CD4-positive, alpha-beta memory T cell (primary cell): Measurements from ENCODE around the gene MED15. TPM values are rescaled to one million over a fixed set of nuclear protein-coding genes. Genes with fewer than 3 reads are reported as not detected.
"Not testable (repeated sequence)": the region's sequence is repeated elsewhere in the genome, so short reads cannot be mapped to it uniquely, and the experiment has no call there.

Experiments
- CTCF ChIA-PET: fragments of 350-600 bp; sonication (Branson Sonifier 250); formaldehyde crosslinking; loops from one replicate; lab custom pipeline; 2021; ENCODE audit warnings: inconsistent platforms; ENCODE audit not compliant: partially characterized antibody; lab: Charles Lee
- POLR2A ChIA-PET: fragments of 350-600 bp; sonication (Branson Sonifier 250); formaldehyde crosslinking; loops from one replicate; lab custom pipeline; 2021; ENCODE audit not compliant: partially characterized antibody; lab: Charles Lee
- DNase-seq, 5 donors: peaks; one replicate each; pipeline versions ENCODE4 v3.0.0 to v3.0.0-alpha.2; 2020 to 2022; ENCODE audit warnings: mixed read lengths in 1 of 5
- H3K27ac ChIP-seq: one replicate; pipeline ENCODE4 v1.7.0; 2013; ENCODE audit warnings: low read depth, low read length
- H3K27me3 ChIP-seq: 2 replicates; pipeline ENCODE4 v1.7.0; 2013; ENCODE audit warnings: mild to moderate bottlenecking, low read length, moderate library complexity; ENCODE audit not compliant: insufficient read depth
- H3K36me3 ChIP-seq: 2 replicates; pipeline ENCODE4 v1.7.0; 2013; ENCODE audit warnings: mild to moderate bottlenecking, low read length, moderate library complexity; ENCODE audit not compliant: insufficient read depth
- H3K4me1 ChIP-seq: 2 replicates; pipeline ENCODE4 v1.7.0; 2013; ENCODE audit warnings: mild to moderate bottlenecking, low read length, moderate library complexity; ENCODE audit not compliant: insufficient read depth
- H3K4me3 ChIP-seq, 2 donors: one replicate each; pipeline ENCODE4 v1.7.0; 2013; ENCODE audit warnings: low read length in 2 of 2, mild to moderate bottlenecking in 1 of 2
- H3K9me3 ChIP-seq, 2 donors: one replicate each; pipeline ENCODE4 v1.7.0; 2013; ENCODE audit warnings: low read length in 2 of 2, control low read depth in 1 of 2; ENCODE audit not compliant: control insufficient read depth in 1 of 2
- H3K27ac Mint-ChIP-seq, 7 donors: one replicate each; pipeline ENCODE4 v1.8.0; 2020 to 2021; ENCODE audit warnings: mixed read lengths in 7 of 7, mild to moderate bottlenecking in 6 of 7, inconsistent platforms in 3 of 7, moderate library complexity in 3 of 7
- H3K27me3 Mint-ChIP-seq, 2 donors: one replicate each; pipeline ENCODE4 v1.8.0; 2020 to 2021; ENCODE audit warnings: mixed read lengths in 2 of 2
- H3K36me3 Mint-ChIP-seq, 2 donors: one replicate each; pipeline ENCODE4 v1.8.0; 2020 to 2021; ENCODE audit warnings: mixed read lengths in 2 of 2, inconsistent platforms in 1 of 2, mild to moderate bottlenecking in 1 of 2
- H3K4me1 Mint-ChIP-seq, 4 donors: one replicate each; pipeline ENCODE4 v1.8.0; 2020 to 2021; ENCODE audit warnings: mixed read lengths in 4 of 4, mild to moderate bottlenecking in 1 of 4
- H3K4me3 Mint-ChIP-seq, 8 donors: one replicate each; pipeline ENCODE4 v1.8.0; 2020 to 2021; ENCODE audit warnings: mixed read lengths in 8 of 8, mild to moderate bottlenecking in 7 of 8, moderate library complexity in 6 of 8, inconsistent platforms in 3 of 8
- H3K9me3 Mint-ChIP-seq, 8 donors: one replicate each; pipeline ENCODE4 v1.8.0; 2020 to 2021; ENCODE audit warnings: mixed read lengths in 8 of 8, mild to moderate bottlenecking in 5 of 8, inconsistent platforms in 3 of 8, moderate library complexity in 1 of 8
- intact Hi-C: fragments of 100-400 bp; cut with micrococcal nuclease; formaldehyde crosslinking; loops from one replicate; pipeline ENCODE4 v1.15.1; 2023
- polyA plus RNA-seq, 2 donors: library from polyadenylated mRNA; unstranded; fragments of 300-500 nt; fragmentation: Illumina TruSeq; gene quantifications; one replicate each; pipeline ENCODE4 v1.2.3, GENCODE V29; 2021
- total RNA-seq, 2 experiments: library from RNA; stranded (reverse); gene quantifications; one replicate each; pipeline ENCODE4 v1.2.3, GENCODE V29; 2021

MED15 gene
- total and polyA plus RNA-seq, 4 experiments from 2014 or later: 15.6 to 237 (median 156) TPM

- Histone ChIP-seq H3K27me3 (no peaks in the 10 kb centered on the region), H3K27ac (peak overlapping the region; percentile 65), H3K4me3 (peak overlapping the region in 1 of 2 donors; percentile 54), H3K36me3 (no peaks in the 10 kb centered on the region), H3K4me1 (peaks cover 64% of the 10 kb centered on the region), H3K9me3 (no peaks in the 10 kb centered on the region)
- H3K4me3 Mint-ChIP-seq: peak overlapping the region; percentile 41 to 84 (median 79)
- H3K9me3 Mint-ChIP-seq: peaks cover 0 to 5% (median 0%) of the 10 kb centered on the region in 8 donors
- ChIA-PET POLR2A (interaction anchor here (0.6 to 3.8 kb wide), 36 partner anchors 7 to 444 kb away, joined by 3 to 93 read pairs (median 6); partner anchors contain the start of genes DGCR6L, KLHL22, MED15 and TANGO2), CTCF (interaction anchor here (0.6 to 4.4 kb wide), 16 partner anchors 10 to 108 kb away, joined by 3 to 33 read pairs (median 6); partner anchors contain the start of genes KLHL22 and MED15)
- peaks cover 48 to 78% (median 61%) of the 10 kb centered on the region in 4 donors for H3K4me1 Mint-ChIP-seq
- peaks cover 23 to 24% of the 10 kb centered on the region in 2 donors for H3K36me3 Mint-ChIP-seq
- H3K27me3 Mint-ChIP-seq: no peaks in the 10 kb centered on the region
- H3K27ac Mint-ChIP-seq: peak overlapping the region; percentile 94 to 99 (median 97)
- DNase-seq: peak; percentile 72 to 85 (median 81)
- intact Hi-C loops: loop anchor here (1.0 kb wide), 3 partner anchors 10 to 105 kb away; no protein-coding TSS in a partner anchor
Observed at GRCh38 chr22:20464096-20464614, 43.3 kb upstream of the MED15 start.

GRCh38 chr22:20464912-20465758 lies 42.3 kb upstream of the MED15 start:
- Histone ChIP-seq H3K36me3 (no peaks in the 10 kb centered on the region), H3K9me3 (no peaks in the 10 kb centered on the region), H3K27me3 (no peaks in the 10 kb centered on the region), H3K4me3 (peak overlapping the region in 1 of 2 donors; percentile 54), H3K4me1 (peaks cover 63% of the 10 kb centered on the region), H3K27ac (peak overlapping the region; percentile 65)
- ChIA-PET POLR2A (interaction anchor here (0.6 to 3.8 kb wide), 22 partner anchors 10 to 236 kb away, joined by 3 to 93 read pairs (median 12); partner anchors contain the start of genes DGCR6L, KLHL22, MED15 and ZNF74), CTCF (interaction anchor here (0.6 to 4.4 kb wide), 11 partner anchors 11 to 107 kb away, joined by 3 to 33 read pairs (median 8); partner anchors contain the start of gene KLHL22)
- Mint-ChIP-seq H3K4me3 (peak overlapping the region; percentile 70 to 89 (median 80)), H3K36me3 (peaks cover 21 to 24% of the 10 kb centered on the region in 2 donors), H3K27ac (peak overlapping the region; percentile 94 to 99 (median 97)), H3K4me1 (peaks cover 49 to 76% (median 60%) of the 10 kb centered on the region in 4 donors), H3K27me3 (no peaks in the 10 kb centered on the region), H3K9me3 (peaks cover 0 to 5% (median 0%) of the 10 kb centered on the region in 8 donors)
- no peak for DNase-seq
- intact Hi-C loops: loop anchor here (1.0 kb wide), 3 partner anchors 9 to 104 kb away; no protein-coding TSS in a partner anchor

GRCh38 chr22:20465759-20466077 lies 41.7 kb upstream of the MED15 start:
- no peaks in the 10 kb centered on the region for H3K27me3 Mint-ChIP-seq
- intact Hi-C loops: no loop called here
- H3K4me3 Mint-ChIP-seq: peak overlapping the region; percentile 70 to 89 (median 78)
- ChIA-PET POLR2A (interaction anchor here (2.7 to 3.8 kb wide), 4 partner anchors 10 to 84 kb away, joined by 14 to 93 read pairs (median 37); partner anchors contain the start of gene KLHL22), CTCF (interaction anchor here (3.3 to 4.4 kb wide), 4 partner anchors 11 to 103 kb away, joined by 27 to 33 read pairs (median 32); partner anchors contain the start of gene KLHL22)
- H3K27ac Mint-ChIP-seq: peak overlapping the region; percentile 94 to 98 (median 97)
- H3K4me1 Mint-ChIP-seq: peaks cover 50 to 79% (median 61%) of the 10 kb centered on the region in 4 donors
- Histone ChIP-seq H3K27ac (peak overlapping the region; percentile 65), H3K9me3 (no peaks in the 10 kb centered on the region), H3K27me3 (no peaks in the 10 kb centered on the region), H3K4me1 (peaks cover 63% of the 10 kb centered on the region), H3K36me3 (no peaks in the 10 kb centered on the region), H3K4me3 (no peak overlapping the region)
- H3K36me3 Mint-ChIP-seq: peaks cover 25 to 28% of the 10 kb centered on the region in 2 donors
- DNase-seq: peak in 2 of 5 donors; percentile 19 to 28
- peaks cover 0 to 5% (median 0%) of the 10 kb centered on the region in 8 donors for H3K9me3 Mint-ChIP-seq

- Mint-ChIP-seq H3K4me1 (peaks cover 50 to 79% (median 59%) of the 10 kb centered on the region in 4 donors), H3K36me3 (peaks cover 23 to 34% of the 10 kb centered on the region in 2 donors), H3K27ac (peak overlapping the region; percentile 85 to 96 (median 89)), H3K9me3 (peaks cover 0 to 5% (median 0%) of the 10 kb centered on the region in 8 donors), H3K27me3 (no peaks in the 10 kb centered on the region), H3K4me3 (peak overlapping the region in 4 of 8 donors; percentile 0 to 65 (median 28))
- Histone ChIP-seq H3K4me3 (no peak overlapping the region), H3K27me3 (no peaks in the 10 kb centered on the region), H3K27ac (peak overlapping the region; percentile 15), H3K4me1 (peaks cover 63% of the 10 kb centered on the region), H3K36me3 (peaks cover 4% of the 10 kb centered on the region), H3K9me3 (no peaks in the 10 kb centered on the region)
- CTCF ChIA-PET: interaction anchor here (3.9 to 4.4 kb wide), 2 partner anchors 12 to 27 kb away, joined by 30 to 33 read pairs; partner anchors contain the start of gene KLHL22
- POLR2A ChIA-PET: interaction anchor here (1.2 kb wide), 1 partner anchor 38 kb away, joined by 3 read pairs; no protein-coding TSS in a partner anchor
- intact Hi-C loops: no loop called here
- DNase-seq: no peak
Observed at GRCh38 chr22:20466659-20467379, 40.6 kb upstream of the MED15 start.

GRCh38 chr22:20469110-20469868 lies 38.1 kb upstream of the MED15 start:
- H3K27ac ChIP-seq: no peak overlapping the region
- peaks cover 42% of the 10 kb centered on the region for H3K4me1 ChIP-seq
- no peaks in the 10 kb centered on the region for H3K27me3 ChIP-seq
- intact Hi-C loops: no loop called here
- CTCF ChIA-PET: interaction anchor here (1.0 kb wide), 1 partner anchor 15 kb away, joined by 3 read pairs; no protein-coding TSS in a partner anchor
- Mint-ChIP-seq H3K36me3 (peaks cover 23 to 32% of the 10 kb centered on the region in 2 donors), H3K27me3 (no peaks in the 10 kb centered on the region), H3K4me1 (peaks cover 33 to 59% (median 47%) of the 10 kb centered on the region in 4 donors), H3K27ac (peak overlapping the region; percentile 63 to 89 (median 83)), H3K9me3 (peaks cover 0 to under 1% (median 0%) of the 10 kb centered on the region in 8 donors), H3K4me3 (peak overlapping the region in 2 of 8 donors; percentile 34 to 38)
- no peak overlapping the region for H3K4me3 ChIP-seq
- DNase-seq: no peak
- POLR2A ChIA-PET: interaction anchor here (0.9 to 2.9 kb wide), 3 partner anchors 26 to 88 kb away, joined by 3 to 8 read pairs (median 5); partner anchors contain the start of gene KLHL22
- H3K36me3 ChIP-seq: peaks cover 4% of the 10 kb centered on the region
- no peaks in the 10 kb centered on the region for H3K9me3 ChIP-seq

GRCh38 chr22:20470525-20470924 lies 36.9 kb upstream of the MED15 start:
- H3K9me3 Mint-ChIP-seq, POLR2A ChIA-PET, H3K36me3 ChIP-seq, CTCF ChIA-PET, H3K4me3 Mint-ChIP-seq, H3K27me3 Mint-ChIP-seq, DNase-seq, H3K4me3 ChIP-seq, H3K9me3 ChIP-seq, H3K27ac ChIP-seq, intact Hi-C loops, H3K27me3 ChIP-seq: not testable (repeated sequence)
- peaks cover 20 to 30% of the 10 kb centered on the region in 2 donors for H3K36me3 Mint-ChIP-seq
- H3K27ac Mint-ChIP-seq: peak overlapping the region in 2 of 7 donors; percentile 52 to 76
- peaks cover 31 to 58% (median 45%) of the 10 kb centered on the region in 4 donors for H3K4me1 Mint-ChIP-seq
- H3K4me1 ChIP-seq: peaks cover 41% of the 10 kb centered on the region
